OCI-M2 (cell line): ENCODE results near the gene ADAMTS19.

ENCODE experiments used
- DNase-seq: peaks from one replicate; lab custom pipeline; 2025; ENCODE audit not compliant: unreplicated experiment; lab: John Stamatoyannopoulos, UW

Gene ADAMTS19

GRCh38 chr5:129763651-129764050, 303.6 kb downstream of the ADAMTS19 start:
- DNase-seq = no peak

DNA sequence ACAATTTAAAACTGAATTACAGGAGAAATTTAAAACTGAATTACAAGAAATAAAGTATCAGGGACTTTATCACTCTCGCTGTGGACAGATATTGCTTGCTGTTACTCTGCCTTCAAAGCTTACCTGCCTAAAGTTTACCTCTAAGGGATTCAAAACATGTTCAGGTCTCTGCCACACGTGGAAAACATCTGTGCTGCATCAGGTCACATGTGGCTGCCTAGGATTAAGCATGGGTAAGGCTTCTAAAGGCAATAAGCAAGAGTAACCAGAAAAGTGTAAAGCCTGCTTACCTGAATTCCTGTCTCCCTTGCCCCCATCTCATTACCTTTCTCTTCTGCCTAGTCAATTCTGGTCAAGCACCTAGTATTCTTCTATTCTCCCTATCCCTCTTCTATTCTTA, 306.7 kb downstream of the ADAMTS19 start:
- DNase-seq = no peak

DNA sequence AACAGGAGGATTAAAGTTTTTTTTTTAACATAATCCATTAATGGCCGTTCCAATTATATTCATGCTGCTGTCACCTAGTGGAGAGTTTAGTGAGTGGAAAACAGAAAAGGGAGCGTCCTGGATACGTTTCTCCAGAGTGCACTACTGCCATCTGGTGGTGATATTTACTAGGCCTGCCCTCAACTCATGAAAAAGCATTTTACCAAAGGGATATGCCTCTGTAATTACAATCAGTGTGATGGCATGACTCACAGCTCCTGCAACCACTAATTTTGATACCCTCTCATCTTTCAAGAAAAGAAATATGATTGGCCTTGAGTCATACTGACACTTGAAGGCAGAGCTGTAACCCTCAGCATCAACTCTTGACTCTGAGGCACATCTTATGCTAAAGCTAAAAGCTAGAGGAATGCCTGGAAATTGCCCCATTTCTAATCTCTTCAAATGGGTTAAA, 307.9 kb downstream of the ADAMTS19 start:
- peak; percentile 7 for DNase-seq

DNA sequence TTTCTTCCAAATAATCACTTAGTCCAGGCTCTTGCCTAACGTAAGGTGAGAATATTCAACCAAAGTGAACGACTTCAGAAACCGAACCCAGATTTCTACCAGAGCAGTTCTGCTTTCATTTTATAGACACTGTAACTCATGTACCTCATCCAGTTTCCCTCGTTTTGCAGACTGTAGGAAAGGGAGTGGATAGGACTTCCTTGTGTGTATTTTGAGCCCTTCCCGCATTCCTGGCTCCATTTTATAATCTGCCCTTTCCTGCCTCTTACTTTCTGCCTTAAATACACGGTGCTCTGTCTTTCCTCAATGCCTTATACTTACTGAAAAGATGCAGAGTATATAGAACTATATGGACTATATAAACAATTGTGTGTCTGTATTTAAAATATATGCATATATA, 308.6 kb downstream of the ADAMTS19 start:
- no peak for DNase-seq

- no peak for DNase-seq
These were observed 310.1 kb downstream of the ADAMTS19 start for GRCh38 chr5:129770024-129770820.

GRCh38 chr5:129771058-129771838, 311.1 kb downstream of the ADAMTS19 start:
- no peak for DNase-seq

DNA sequence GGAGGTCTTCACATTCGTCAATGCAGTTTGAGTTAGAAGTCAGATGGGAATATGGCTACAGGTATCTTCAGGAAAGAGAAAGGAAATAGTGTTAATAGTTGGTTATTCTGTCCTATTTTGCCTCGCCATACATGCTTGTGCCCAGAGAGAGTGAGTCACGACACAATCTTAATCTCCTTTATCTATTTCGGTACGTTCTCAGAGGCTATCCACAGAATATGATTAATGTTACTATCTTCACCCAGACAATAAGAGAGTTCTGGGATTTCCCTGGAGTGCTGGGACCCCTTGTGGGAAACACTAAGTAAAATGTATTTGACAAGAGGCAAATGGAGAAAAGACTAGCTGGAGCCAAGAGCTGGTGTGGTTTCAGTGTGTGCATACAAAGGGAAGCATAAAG, 313.3 kb downstream of the ADAMTS19 start:
- no peak for DNase-seq

GRCh38 chr5:129781594-129781993, 321.5 kb downstream of the ADAMTS19 start:
- no peak for DNase-seq
